ENCODE results near the gene INSRR. TPM values are rescaled to one million over a fixed set of nuclear protein-coding genes. Genes with fewer than 3 reads are reported as not detected.

INSRR gene
- total RNA-seq, 1 donor from 2014 or later = not detected

GRCh38 chr1:156851779-156852417 is 7.0 kb downstream of the INSRR start:
- H3K4me1 Mint-ChIP-seq (ENCODE audit: low read depth) = peaks cover 3% of the 10 kb centered on the region
- H3K4me3 Mint-ChIP-seq (ENCODE audit: low read depth) = no peak overlapping the region
- H3K36me3 Mint-ChIP-seq (ENCODE audit: insufficient read depth) = no peaks in the 10 kb centered on the region
- TF ChIP-seq CTCF (IDR thresholded peaks at IDR 0.05; ENCODE audit: unreplicated experiment) = no peak
- no peak for DNase-seq (ENCODE audit: low spot score, unreplicated experiment)
- H3K9me3 Mint-ChIP-seq (ENCODE audit: low read depth) = no peaks in the 10 kb centered on the region
- peaks cover 83% of the 10 kb centered on the region for H3K27me3 Mint-ChIP-seq
- no peak overlapping the region for H3K27ac Mint-ChIP-seq

GRCh38 chr1:156849151-156849496 is 9.8 kb downstream of the INSRR start:
- Mint-ChIP-seq H3K36me3 (ENCODE audit: insufficient read depth) (no peaks in the 10 kb centered on the region), H3K27ac (no peak overlapping the region), H3K9me3 (ENCODE audit: low read depth) (no peaks in the 10 kb centered on the region), H3K27me3 (peaks cover 90% of the 10 kb centered on the region), H3K4me3 (ENCODE audit: low read depth) (no peak overlapping the region), H3K4me1 (ENCODE audit: low read depth) (peaks cover 5% of the 10 kb centered on the region)
- no peak for DNase-seq (ENCODE audit: low spot score, unreplicated experiment)
- TF ChIP-seq CTCF (IDR thresholded peaks at IDR 0.05; ENCODE audit: unreplicated experiment) = no peak

GRCh38 chr1:156848461-156849150 is 10.3 kb downstream of the INSRR start:
- Mint-ChIP-seq H3K9me3 (ENCODE audit: low read depth) (no peaks in the 10 kb centered on the region), H3K4me3 (ENCODE audit: low read depth) (peak overlapping the region; percentile 37)

GRCh38 chr1:156847591-156848460 is 11.1 kb downstream of the INSRR start:
- no peak overlapping the region for H3K4me3 Mint-ChIP-seq (ENCODE audit: low read depth)
- peaks cover 91% of the 10 kb centered on the region for H3K27me3 Mint-ChIP-seq
- H3K36me3 Mint-ChIP-seq (ENCODE audit: insufficient read depth) = no peaks in the 10 kb centered on the region
- no peaks in the 10 kb centered on the region for H3K9me3 Mint-ChIP-seq (ENCODE audit: low read depth)
- no peak for TF ChIP-seq CTCF (IDR thresholded peaks at IDR 0.05; ENCODE audit: unreplicated experiment)
- no peak overlapping the region for H3K27ac Mint-ChIP-seq
- H3K4me1 Mint-ChIP-seq (ENCODE audit: low read depth) = peaks cover 5% of the 10 kb centered on the region
- DNase-seq (ENCODE audit: low spot score, unreplicated experiment) = no peak

More at GRCh38 chr1:156848461-156849150, 10.3 kb downstream of the INSRR start:
- H3K27me3 Mint-ChIP-seq = peaks cover 91% of the 10 kb centered on the region
- DNase-seq (ENCODE audit: low spot score, unreplicated experiment) = no peak
- H3K4me1 Mint-ChIP-seq (ENCODE audit: low read depth) = peaks cover 5% of the 10 kb centered on the region
- no peak for TF ChIP-seq CTCF (IDR thresholded peaks at IDR 0.05; ENCODE audit: unreplicated experiment)
- no peaks in the 10 kb centered on the region for H3K36me3 Mint-ChIP-seq (ENCODE audit: insufficient read depth)
- no peak overlapping the region for H3K27ac Mint-ChIP-seq

GRCh38 chr1:156846643-156847042 is 12.3 kb downstream of the INSRR start:
- Mint-ChIP-seq H3K4me1 (ENCODE audit: low read depth) (peaks cover 5% of the 10 kb centered on the region), H3K27ac (no peak overlapping the region), H3K9me3 (ENCODE audit: low read depth) (no peaks in the 10 kb centered on the region), H3K4me3 (ENCODE audit: low read depth) (no peak overlapping the region), H3K27me3 (peaks cover 95% of the 10 kb centered on the region), H3K36me3 (ENCODE audit: insufficient read depth) (no peaks in the 10 kb centered on the region)
- DNase-seq (ENCODE audit: low spot score, unreplicated experiment) = no peak
- no peak for TF ChIP-seq CTCF (IDR thresholded peaks at IDR 0.05; ENCODE audit: unreplicated experiment)
